Measurements from ENCODE around the gene PCDHA6. TPM values are rescaled to one million over a fixed set of nuclear protein-coding genes. Genes with fewer than 3 reads are reported as not detected.
"Not testable (repeated sequence)": the region's sequence is repeated elsewhere in the genome, so short reads cannot be mapped to it uniquely, and the experiment has no call there.

PCDHA6 gene
- total and polyA plus RNA-seq, 2 experiments from 2014 or later = 2.1 to 5.2 TPM

GRCh38 chr5:140808241-140808888, 19.4 kb upstream of the PCDHA6 start:
- Mint-ChIP-seq H3K36me3 (ENCODE audit: low read depth) (peaks cover 24% of the 10 kb centered on the region), H3K4me3 (peak overlapping the region; percentile 93; the same call in 1 of the 3 replicates), H3K9me3 (peaks cover 11% of the 10 kb centered on the region)
- not testable (repeated sequence) for H3K4me1 ChIP-seq (ENCODE audit: insufficient read depth); H3K4me1 Mint-ChIP-seq; ATAC-seq; H3K27me3 ChIP-seq (ENCODE audit: insufficient read depth); H3K36me3 ChIP-seq (ENCODE audit: insufficient read depth); H2AFZ ChIP-seq; H3K27ac ChIP-seq (ENCODE audit: low read depth); H3K27ac Mint-ChIP-seq; H3K9me2 ChIP-seq (ENCODE audit: insufficient read depth); H3K27me3 Mint-ChIP-seq (ENCODE audit: insufficient read depth, low read depth, poor library complexity); H3F3A ChIP-seq (replicated peaks; ENCODE audit: low read depth); DNase-seq (ENCODE audit: low spot score); H4K20me1 ChIP-seq (replicated peaks; ENCODE audit: insufficient read depth); H3K79me2 ChIP-seq (replicated peaks; ENCODE audit: insufficient read depth); H3K4me3 ChIP-seq
- peak overlapping the region; percentile 79; the same call in 1 of the 2 replicates for H3K4me2 ChIP-seq

- no peak overlapping the region for H3K4me3 ChIP-seq
- H3K79me2 ChIP-seq (replicated peaks; ENCODE audit: insufficient read depth) = no peaks in the 10 kb centered on the region
- H3K9me2 ChIP-seq (ENCODE audit: insufficient read depth) = no peaks in the 10 kb centered on the region
- Mint-ChIP-seq H3K27me3 (ENCODE audit: insufficient read depth, low read depth, poor library complexity) (no peaks in the 10 kb centered on the region), H3K36me3 (ENCODE audit: low read depth) (peaks cover 19% of the 10 kb centered on the region), H3K9me3 (peaks cover 9% of the 10 kb centered on the region), H3K4me1 (peaks cover 7% of the 10 kb centered on the region), H3K27ac (no peak overlapping the region), H3K4me3 (0 out of 3 replicates have a peak overlapping the region, but pooled peaks have one; percentile 17)
- H3K36me3 ChIP-seq (ENCODE audit: insufficient read depth) = no peaks in the 10 kb centered on the region
- no peaks in the 10 kb centered on the region for H4K20me1 ChIP-seq (replicated peaks; ENCODE audit: insufficient read depth)
- no peak overlapping the region for H3K4me2 ChIP-seq
- no peak overlapping the region for H3K27ac ChIP-seq (ENCODE audit: low read depth)
- DNase-seq (ENCODE audit: low spot score) (no peak), ATAC-seq (no peak)
- no peaks in the 10 kb centered on the region for H3K27me3 ChIP-seq (ENCODE audit: insufficient read depth)
- no peaks in the 10 kb centered on the region for H3F3A ChIP-seq (replicated peaks; ENCODE audit: low read depth)
- 0 out of 2 replicates have a peak, but pooled peaks cover 3% of the 10 kb centered on the region for H3K4me1 ChIP-seq (ENCODE audit: insufficient read depth)
- H2AFZ ChIP-seq = no peak overlapping the region
- TF ChIP-seq JUNB (IDR thresholded peaks at IDR 0.05; ENCODE audit: unreplicated experiment) (no peak), EZH2phosphoT487 (IDR thresholded peaks at IDR 0.05; ENCODE audit: unreplicated experiment) (no peak), REST (IDR thresholded peaks at IDR 0.05; ENCODE audit: unreplicated experiment) (no peak), ZNF114 (CRISPR knock-in tag; IDR thresholded peaks at IDR 0.05) (no peak), CREB1 (CRISPR knock-in tag; IDR thresholded peaks at IDR 0.05; ENCODE audit: low read depth) (no peak), NANOG (IDR thresholded peaks at IDR 0.05; ENCODE audit: borderline replicate concordance) (no peak), ZNF331 (CRISPR knock-in tag; IDR thresholded peaks at IDR 0.05; ENCODE audit: low read depth) (no peak), POLR2AphosphoS5 (IDR thresholded peaks at IDR 0.05; ENCODE audit: low read depth) (no peak), EZH2 (IDR thresholded peaks at IDR 0.05; ENCODE audit: low read depth, unreplicated experiment) (no peak), ZNF462 (CRISPR knock-in tag; IDR thresholded peaks at IDR 0.05) (no peak), STAT1 (IDR thresholded peaks at IDR 0.05; ENCODE audit: unreplicated experiment) (no peak), ETS1 (IDR thresholded peaks at IDR 0.05) (no peak)
These were observed 18.9 kb upstream of the PCDHA6 start for GRCh38 chr5:140808889-140809291.

All from GM23338 (cell line).